ENCODE results near the gene AOC3. TPM values are rescaled to one million over a fixed set of nuclear protein-coding genes. Genes with fewer than 3 reads are reported as not detected.

Gene AOC3
- polyA plus RNA-seq, 1 of the 3 experiments (the other 2 are of a cell fraction), result 0.03 TPM

DNA sequence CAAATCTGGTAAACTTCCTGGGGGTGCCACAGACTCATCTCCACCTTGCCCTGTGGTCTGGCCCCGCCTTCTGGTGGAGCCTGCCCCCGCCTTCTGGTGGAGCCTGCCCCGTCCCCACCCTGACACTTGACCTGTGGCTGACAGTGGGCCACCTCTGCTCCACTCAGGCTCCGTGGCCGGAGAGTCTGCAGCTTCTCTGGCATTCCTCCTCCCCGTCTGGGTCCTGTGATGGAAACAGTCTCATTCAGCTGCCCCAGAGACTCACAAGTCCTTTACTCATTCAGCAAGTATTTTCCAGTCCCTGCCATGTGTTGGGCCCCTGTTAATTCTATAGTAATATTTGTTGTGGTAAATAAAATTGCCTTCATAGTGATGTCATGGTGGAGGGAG, 28.6 kb downstream of the AOC3 start:
- 42% methylated on average over 6 of the region's 6 CpGs for WGBS (ENCODE audit: low lambda C conversion rate)
- no peaks in the 10 kb centered on the region for H3K36me3 ChIP-seq (replicated peaks in 1 of 2; ENCODE audit: control insufficient read depth in 1 of 2, insufficient read depth in 2 of 2, low read length in 1 of 2)
- POLR2A ChIA-PET, result interaction anchor here (0.6 kb wide), 1 partner anchor 54 kb away, joined by 3 read pairs; no protein-coding TSS in a partner anchor

GRCh38 chr17:42880776-42881310, 29.8 kb downstream of the AOC3 start:
- DNase-seq, result no peak
- Histone ChIP-seq H3K27me3 (ENCODE audit: insufficient read depth) (peaks cover 33% of the 10 kb centered on the region), H3K9ac (no peak overlapping the region), H3K9me2 (no peaks in the 10 kb centered on the region), H3F3A (replicated peaks; ENCODE audit: insufficient read depth) (no peaks in the 10 kb centered on the region), H3K9me3 (no peaks in the 10 kb centered on the region), H4K20me1 (ENCODE audit: insufficient read depth) (no peaks in the 10 kb centered on the region), H3K79me2 (ENCODE audit: insufficient read depth) (no peaks in the 10 kb centered on the region), H3K4me3 (ENCODE audit: low read depth in 2 of 2, low read length in 1 of 2) (no peak overlapping the region), H2AFZ (ENCODE audit: low read depth) (no peak overlapping the region), H3K4me2 (no peak overlapping the region), H3K27ac (ENCODE audit: low read depth in 2 of 2, low read length in 1 of 2) (no peak overlapping the region), H3K36me3 (replicated peaks in 1 of 2; ENCODE audit: control insufficient read depth in 1 of 2, insufficient read depth in 2 of 2, low read length in 1 of 2) (no peaks in the 10 kb centered on the region), H3K4me1 (ENCODE audit: control insufficient read depth in 1 of 2, insufficient read depth in 2 of 2, low read depth in 1 of 2, low read length in 1 of 2) (no peaks in the 10 kb centered on the region)
- ChIA-PET POLR2A (interaction anchor here (1.0 kb wide), 1 partner anchor 113 kb away, joined by 4 read pairs; no protein-coding TSS in a partner anchor), CTCF (interaction anchor here (0.7 to 1.3 kb wide), 3 partner anchors 9 to 37 kb away, joined by 3 read pairs; no protein-coding TSS in a partner anchor)
- WGBS (ENCODE audit: low lambda C conversion rate), result 45% methylated on average over 5 of the region's 5 CpGs
- TF ChIP-seq SMC3 (IDR thresholded peaks at IDR 0.05; ENCODE audit: low read depth, low read length) (no peak), SIN3A (IDR thresholded peaks at IDR 0.05; ENCODE audit: borderline replicate concordance, low read depth, low read length) (no peak), RAD21 (IDR thresholded peaks at IDR 0.05; ENCODE audit: low read length) (no peak), FOXJ3 (CRISPR knock-in tag; IDR thresholded peaks at IDR 0.05) (no peak), EZH2phosphoT487 (IDR thresholded peaks at IDR 0.05; ENCODE audit: borderline replicate concordance, low read depth) (no peak), TEAD4 (IDR thresholded peaks at IDR 0.05; ENCODE audit: borderline replicate concordance, insufficient read depth) (no peak), MXI1 (IDR thresholded peaks at IDR 0.05; ENCODE audit: low read depth, low read length) (no peak), NFIC (IDR thresholded peaks at IDR 0.05; ENCODE audit: borderline replicate concordance) (no peak), EP300 (IDR thresholded peaks at IDR 0.05; ENCODE audit: borderline replicate concordance in 1 of 2, low read depth in 1 of 2, low read length in 1 of 2) (no peak), RXRA (IDR thresholded peaks at IDR 0.05; ENCODE audit: borderline replicate concordance, low read depth) (no peak)
- TF ChIP-seq, protein P1, sequence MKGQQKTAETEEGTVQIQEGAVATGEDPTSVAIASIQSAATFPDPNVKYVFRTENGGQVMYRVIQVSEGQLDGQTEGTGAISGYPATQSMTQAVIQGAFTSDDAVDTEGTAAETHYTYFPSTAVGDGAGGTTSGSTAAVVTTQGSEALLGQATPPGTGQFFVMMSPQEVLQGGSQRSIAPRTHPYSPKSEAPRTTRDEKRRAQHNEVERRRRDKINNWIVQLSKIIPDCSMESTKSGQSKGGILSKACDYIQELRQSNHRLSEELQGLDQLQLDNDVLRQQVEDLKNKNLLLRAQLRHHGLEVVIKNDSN (IDR thresholded peaks at IDR 0.05; ENCODE audit: borderline replicate concordance, low read depth), result no peak

More for the DNA sequence above, 28.6 kb downstream of the AOC3 start:
- Histone ChIP-seq H3K4me1 (ENCODE audit: control insufficient read depth in 1 of 2, insufficient read depth in 2 of 2, low read depth in 1 of 2, low read length in 1 of 2) (no peaks in the 10 kb centered on the region), H3K27me3 (ENCODE audit: insufficient read depth) (peaks cover 34% of the 10 kb centered on the region), H3F3A (replicated peaks; ENCODE audit: insufficient read depth) (no peaks in the 10 kb centered on the region), H3K4me3 (ENCODE audit: low read depth in 2 of 2, low read length in 1 of 2) (no peak overlapping the region), H3K4me2 (no peak overlapping the region), H4K20me1 (ENCODE audit: insufficient read depth) (no peaks in the 10 kb centered on the region), H2AFZ (ENCODE audit: low read depth) (no peak overlapping the region), H3K27ac (ENCODE audit: low read depth in 2 of 2, low read length in 1 of 2) (no peak overlapping the region), H3K9me2 (no peaks in the 10 kb centered on the region), H3K9me3 (no peaks in the 10 kb centered on the region), H3K9ac (no peak overlapping the region), H3K79me2 (ENCODE audit: insufficient read depth) (no peaks in the 10 kb centered on the region)
- TF ChIP-seq EP300 (IDR thresholded peaks at IDR 0.05; ENCODE audit: borderline replicate concordance in 1 of 2, low read depth in 1 of 2, low read length in 1 of 2) (no peak), RFX5 (IDR thresholded peaks at IDR 0.05; ENCODE audit: low read length) (no peak), SMC3 (IDR thresholded peaks at IDR 0.05; ENCODE audit: low read depth, low read length) (no peak), TEAD4 (IDR thresholded peaks at IDR 0.05; ENCODE audit: borderline replicate concordance, insufficient read depth) (no peak), YY1 (IDR thresholded peaks at IDR 0.05; ENCODE audit: low read depth) (no peak), FOXJ3 (CRISPR knock-in tag; IDR thresholded peaks at IDR 0.05) (no peak), RXRA (IDR thresholded peaks at IDR 0.05; ENCODE audit: borderline replicate concordance, low read depth) (no peak), NFIC (IDR thresholded peaks at IDR 0.05; ENCODE audit: borderline replicate concordance) (no peak), POLR2AphosphoS5 (IDR thresholded peaks at IDR 0.05; ENCODE audit: low read depth, low read length) (no peak), MEF2A (IDR thresholded peaks at IDR 0.05; ENCODE audit: borderline replicate concordance, low read depth) (no peak)
- TF ChIP-seq, protein P2, sequence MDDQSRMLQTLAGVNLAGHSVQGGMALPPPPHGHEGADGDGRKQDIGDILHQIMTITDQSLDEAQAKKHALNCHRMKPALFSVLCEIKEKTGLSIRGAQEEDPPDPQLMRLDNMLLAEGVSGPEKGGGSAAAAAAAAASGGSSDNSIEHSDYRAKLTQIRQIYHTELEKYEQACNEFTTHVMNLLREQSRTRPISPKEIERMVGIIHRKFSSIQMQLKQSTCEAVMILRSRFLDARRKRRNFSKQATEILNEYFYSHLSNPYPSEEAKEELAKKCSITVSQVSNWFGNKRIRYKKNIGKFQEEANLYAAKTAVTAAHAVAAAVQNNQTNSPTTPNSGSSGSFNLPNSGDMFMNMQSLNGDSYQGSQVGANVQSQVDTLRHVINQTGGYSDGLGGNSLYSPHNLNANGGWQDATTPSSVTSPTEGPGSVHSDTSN (IDR thresholded peaks at IDR 0.05), result no peak
- TF ChIP-seq, protein P3, sequence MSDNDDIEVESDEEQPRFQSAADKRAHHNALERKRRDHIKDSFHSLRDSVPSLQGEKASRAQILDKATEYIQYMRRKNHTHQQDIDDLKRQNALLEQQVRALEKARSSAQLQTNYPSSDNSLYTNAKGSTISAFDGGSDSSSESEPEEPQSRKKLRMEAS (IDR thresholded peaks at IDR 0.05; ENCODE audit: low read depth), result no peak
- TF ChIP-seq, protein P4, sequence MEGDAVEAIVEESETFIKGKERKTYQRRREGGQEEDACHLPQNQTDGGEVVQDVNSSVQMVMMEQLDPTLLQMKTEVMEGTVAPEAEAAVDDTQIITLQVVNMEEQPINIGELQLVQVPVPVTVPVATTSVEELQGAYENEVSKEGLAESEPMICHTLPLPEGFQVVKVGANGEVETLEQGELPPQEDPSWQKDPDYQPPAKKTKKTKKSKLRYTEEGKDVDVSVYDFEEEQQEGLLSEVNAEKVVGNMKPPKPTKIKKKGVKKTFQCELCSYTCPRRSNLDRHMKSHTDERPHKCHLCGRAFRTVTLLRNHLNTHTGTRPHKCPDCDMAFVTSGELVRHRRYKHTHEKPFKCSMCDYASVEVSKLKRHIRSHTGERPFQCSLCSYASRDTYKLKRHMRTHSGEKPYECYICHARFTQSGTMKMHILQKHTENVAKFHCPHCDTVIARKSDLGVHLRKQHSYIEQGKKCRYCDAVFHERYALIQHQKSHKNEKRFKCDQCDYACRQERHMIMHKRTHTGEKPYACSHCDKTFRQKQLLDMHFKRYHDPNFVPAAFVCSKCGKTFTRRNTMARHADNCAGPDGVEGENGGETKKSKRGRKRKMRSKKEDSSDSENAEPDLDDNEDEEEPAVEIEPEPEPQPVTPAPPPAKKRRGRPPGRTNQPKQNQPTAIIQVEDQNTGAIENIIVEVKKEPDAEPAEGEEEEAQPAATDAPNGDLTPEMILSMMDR (IDR thresholded peaks at IDR 0.05), result no peak
- TF ChIP-seq, protein P5, sequence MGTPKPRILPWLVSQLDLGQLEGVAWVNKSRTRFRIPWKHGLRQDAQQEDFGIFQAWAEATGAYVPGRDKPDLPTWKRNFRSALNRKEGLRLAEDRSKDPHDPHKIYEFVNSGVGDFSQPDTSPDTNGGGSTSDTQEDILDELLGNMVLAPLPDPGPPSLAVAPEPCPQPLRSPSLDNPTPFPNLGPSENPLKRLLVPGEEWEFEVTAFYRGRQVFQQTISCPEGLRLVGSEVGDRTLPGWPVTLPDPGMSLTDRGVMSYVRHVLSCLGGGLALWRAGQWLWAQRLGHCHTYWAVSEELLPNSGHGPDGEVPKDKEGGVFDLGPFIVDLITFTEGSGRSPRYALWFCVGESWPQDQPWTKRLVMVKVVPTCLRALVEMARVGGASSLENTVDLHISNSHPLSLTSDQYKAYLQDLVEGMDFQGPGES (IDR thresholded peaks at IDR 0.05; ENCODE audit: low read depth, low read length), result no peak
- DNase-seq, result no peak
- CTCF ChIA-PET, result interaction anchor here (1.1 to 1.6 kb wide), 4 partner anchors 26 to 59 kb away, joined by 3 read pairs; partner anchors contain the start of gene AOC2
